ENCODE data around the gene MBD3L5.
"Not testable (repeated sequence)": the region's sequence is repeated elsewhere in the genome, so short reads cannot be mapped to it uniquely, and the experiment has no call there.

MBD3L5 gene

DNA sequence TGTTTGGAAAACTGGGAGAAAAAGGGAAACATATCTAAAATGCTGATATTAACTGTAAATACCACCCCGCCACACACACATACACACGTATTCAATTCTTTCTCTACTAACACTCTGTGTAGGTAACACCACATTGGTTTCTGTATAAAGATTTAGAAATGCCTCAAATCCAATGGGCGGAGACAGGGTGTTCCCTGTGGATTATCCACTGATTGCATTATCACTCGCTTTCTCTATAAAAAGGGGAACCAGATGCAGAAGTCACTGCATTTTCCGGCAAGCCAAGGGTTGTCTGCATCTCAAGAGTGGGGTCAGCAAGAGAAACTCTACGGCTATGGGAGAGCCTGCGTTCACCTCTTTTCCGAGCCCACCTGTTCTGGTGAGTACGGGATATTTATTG lies at the start of gene MBD3L5:
Gene MBD3L5, plus strand, starts transcription at position 301 of the 400 bp plus-strand sequence. Its CDS starts 34 bp downstream, at position 335.
- in situ Hi-C loops (cut with MboI; ENCODE audit: low sequenced_read_pairs): not testable (repeated sequence)

DNA sequence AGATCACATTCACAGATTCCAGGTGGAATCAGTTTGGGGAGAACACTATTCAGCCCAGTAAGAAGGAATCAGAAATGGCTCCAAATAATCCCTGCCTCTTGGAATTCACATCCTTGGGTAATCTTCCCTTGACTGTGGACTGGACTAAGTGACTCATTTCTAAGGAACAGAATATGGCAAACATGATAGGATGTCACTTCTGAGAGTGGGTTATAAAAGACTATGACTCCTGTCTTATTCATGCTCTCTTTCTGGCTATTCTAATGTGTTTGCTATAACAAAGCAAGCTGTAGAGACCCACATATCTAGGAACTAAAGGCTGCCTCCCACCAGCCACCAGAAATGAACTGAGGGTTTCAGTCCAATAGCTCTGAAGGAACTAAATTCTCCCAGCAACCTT lies 46.9 kb upstream of the MBD3L5 start:
- in situ Hi-C loops (cut with MboI; ENCODE audit: low sequenced_read_pairs): no loop called here

DNA sequence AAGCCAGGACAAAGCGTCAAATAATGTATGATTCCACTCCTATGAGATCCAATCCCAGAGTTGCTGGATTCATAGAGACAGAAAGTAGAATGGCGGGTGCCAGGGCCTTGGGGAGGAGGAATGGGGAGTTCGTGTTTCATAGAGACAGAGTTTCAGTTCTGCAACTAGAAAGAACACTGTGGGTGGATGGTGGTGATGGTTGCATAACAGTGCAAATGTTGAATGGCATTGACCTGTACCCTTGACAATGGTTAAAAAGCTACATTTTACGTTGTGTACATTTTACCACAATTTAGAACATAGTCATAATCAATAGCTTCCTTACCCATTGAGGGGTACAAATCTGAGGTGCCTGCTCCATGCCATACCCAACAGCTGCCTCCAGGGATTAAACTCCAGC lies 42.5 kb upstream of the MBD3L5 start:
- in situ Hi-C loops (cut with MboI; ENCODE audit: low sequenced_read_pairs): no loop called here

DNA sequence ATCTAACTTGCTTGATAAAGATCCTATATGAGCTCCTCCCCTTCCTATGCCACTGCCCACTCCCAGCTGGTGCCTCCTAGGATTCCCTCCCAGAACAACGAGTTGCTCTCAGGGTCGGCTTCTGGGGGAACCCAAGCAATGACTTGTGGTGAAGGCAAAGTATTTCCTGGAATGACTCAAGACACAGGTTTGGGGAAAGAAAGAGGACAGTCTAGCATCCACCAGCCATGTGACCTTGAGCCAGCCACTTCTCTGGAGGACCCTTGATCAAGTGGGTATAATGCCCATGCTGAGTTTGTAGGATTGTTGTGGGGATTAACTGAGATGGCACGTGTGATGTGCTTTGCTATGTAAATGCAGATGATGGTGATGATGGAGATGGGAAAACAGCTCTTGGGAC lies 42.1 kb upstream of the MBD3L5 start:
- in situ Hi-C loops (cut with MboI; ENCODE audit: low sequenced_read_pairs): no loop called here

GRCh38 chr19:6995054-6995453 lies 35.3 kb upstream of the MBD3L5 start:
- in situ Hi-C loops (cut with MboI; ENCODE audit: low sequenced_read_pairs): no loop called here

DNA sequence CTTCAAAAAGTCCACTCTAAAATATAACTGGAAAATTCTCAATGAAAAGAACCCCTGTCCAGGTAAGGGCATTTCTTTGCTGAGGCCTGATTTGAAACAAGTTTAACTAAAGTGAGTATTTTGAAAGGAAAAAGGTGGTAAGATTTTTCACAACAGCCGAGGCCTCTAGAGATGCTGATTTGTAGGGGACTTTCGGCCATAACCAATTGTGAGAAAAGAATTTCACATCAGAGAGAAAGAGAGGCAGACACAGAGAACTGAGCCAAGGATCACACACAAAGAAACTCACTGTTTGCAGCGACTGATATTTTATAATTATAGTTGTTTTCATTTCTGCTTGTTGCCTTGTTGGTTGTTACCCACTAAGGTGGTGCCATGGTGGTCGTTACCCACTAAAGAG lies 33.6 kb upstream of the MBD3L5 start:
- in situ Hi-C loops (cut with MboI; ENCODE audit: low sequenced_read_pairs): no loop called here

DNA sequence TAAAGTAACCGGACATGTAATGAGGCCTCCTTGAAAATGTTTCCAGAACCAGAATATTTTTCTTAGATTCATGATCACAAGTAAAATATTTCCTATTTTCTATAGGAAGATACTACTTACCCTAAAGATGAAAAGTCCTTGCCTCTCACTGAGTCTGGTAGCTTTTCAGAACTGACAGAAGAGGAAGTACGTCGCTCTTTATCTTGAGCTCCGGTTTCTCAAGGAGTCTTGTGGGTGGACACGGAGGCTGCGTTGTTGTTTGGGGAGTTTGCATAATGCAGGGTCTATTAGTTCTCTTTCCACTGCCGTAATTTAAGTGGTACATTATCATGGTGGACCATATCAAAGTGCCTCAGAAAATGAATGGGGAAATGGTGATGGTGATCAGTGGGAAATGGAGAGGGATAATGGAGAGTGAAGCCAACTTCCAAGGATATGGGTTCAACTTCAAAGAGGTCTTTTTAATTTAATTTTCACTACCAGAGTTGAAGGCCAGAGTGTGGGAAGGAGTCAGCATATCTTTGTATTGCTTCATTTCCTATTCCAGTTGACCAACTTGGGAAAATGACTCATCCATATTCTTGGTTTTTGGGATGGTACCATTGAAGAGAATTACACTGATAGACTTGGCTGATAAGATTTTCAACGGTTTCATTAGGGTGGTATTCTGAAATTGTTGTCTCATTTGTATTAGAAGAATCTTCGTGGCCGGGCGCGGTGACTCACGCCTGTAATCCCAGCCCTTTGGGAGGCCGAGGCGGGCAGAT lies 32.5 kb upstream of the MBD3L5 start:
- in situ Hi-C loops (cut with MboI; ENCODE audit: low sequenced_read_pairs): no loop called here

DNA sequence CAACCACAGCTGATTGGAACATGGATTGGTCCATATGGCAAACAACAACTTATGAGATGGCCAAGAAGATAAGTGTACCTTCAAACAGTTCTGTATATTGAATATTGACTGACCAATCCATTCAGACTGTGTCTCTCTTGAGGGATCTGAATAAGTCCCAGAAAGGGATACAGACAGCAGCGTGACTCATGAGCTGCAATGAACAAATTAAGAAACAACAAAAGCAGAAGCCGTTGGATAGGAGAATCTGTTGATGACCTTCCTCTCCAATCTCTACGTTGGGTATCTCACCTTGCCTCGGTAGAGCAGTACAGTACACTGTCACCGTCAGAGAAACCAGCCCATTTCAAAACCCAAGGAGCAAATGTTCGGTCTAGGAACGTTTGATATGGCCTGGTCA lies 30.4 kb upstream of the MBD3L5 start:
- in situ Hi-C loops (cut with MboI; ENCODE audit: low sequenced_read_pairs): loop anchor here (10.0 kb wide), 1 partner anchor 65 kb away; the partner anchor contains the start of gene ZNF557

DNA sequence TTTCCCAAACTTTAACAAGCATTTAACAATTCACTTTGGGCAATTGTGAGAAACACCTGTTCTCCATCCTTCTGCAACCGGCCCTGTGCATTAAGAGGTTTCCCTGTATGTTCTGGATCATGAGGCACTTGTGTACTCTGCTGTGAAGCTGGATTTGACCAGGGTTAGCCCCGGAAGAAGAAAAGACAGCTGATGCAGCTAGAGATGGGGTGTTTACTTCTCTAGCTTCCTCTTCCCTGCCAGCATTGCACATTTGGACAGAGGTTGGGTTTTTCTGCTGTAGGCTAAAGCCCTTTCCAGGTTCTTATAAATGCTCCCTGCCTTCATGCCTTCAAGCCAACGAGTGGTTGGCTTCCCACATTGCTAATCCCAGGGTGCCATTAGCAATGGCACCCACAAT lies 30.0 kb upstream of the MBD3L5 start:
- in situ Hi-C loops (cut with MboI; ENCODE audit: low sequenced_read_pairs): loop anchor here (10.0 kb wide), 1 partner anchor 64 kb away; the partner anchor contains the start of gene ZNF557

- in situ Hi-C loops (cut with MboI; ENCODE audit: low sequenced_read_pairs): loop anchor here (10.0 kb wide), 1 partner anchor 64 kb away; the partner anchor contains the start of gene ZNF557
These were observed 29.6 kb upstream of the MBD3L5 start for GRCh38 chr19:7000816-7001215.

- in situ Hi-C loops (cut with MboI; ENCODE audit: low sequenced_read_pairs): loop anchor here (10.0 kb wide), 1 partner anchor 60 kb away; the partner anchor contains the start of gene ZNF557
These were observed 26.0 kb upstream of the MBD3L5 start for GRCh38 chr19:7004313-7004931.

GRCh38 chr19:7006135-7006704 lies 24.2 kb upstream of the MBD3L5 start:
- in situ Hi-C loops (cut with MboI; ENCODE audit: low sequenced_read_pairs): loop anchor here (10.0 kb wide), 1 partner anchor 59 kb away; the partner anchor contains the start of gene ZNF557

DNA sequence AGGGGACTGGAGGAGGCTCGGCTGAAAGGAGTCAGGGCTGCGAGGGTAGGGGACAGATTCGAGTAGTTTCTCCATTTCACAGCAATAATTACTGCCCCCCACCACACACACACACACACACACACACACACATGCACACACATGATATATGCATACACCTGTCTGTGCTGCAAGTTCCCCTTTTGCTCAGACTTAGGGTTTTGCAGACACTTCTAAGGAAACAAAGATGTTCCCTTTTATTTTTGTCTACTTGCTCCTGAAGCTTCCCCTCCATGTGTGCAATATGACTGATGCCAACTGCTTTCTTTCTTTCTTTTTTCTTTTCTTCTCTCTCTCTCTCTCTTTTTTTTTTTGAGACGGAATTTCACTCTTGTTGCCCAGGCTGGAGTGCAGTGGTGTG lies 22.5 kb upstream of the MBD3L5 start:
- in situ Hi-C loops (cut with MboI; ENCODE audit: low sequenced_read_pairs): loop anchor here (10.0 kb wide), 1 partner anchor 57 kb away; the partner anchor contains the start of gene ZNF557

GRCh38 chr19:7010722-7011593 lies 19.4 kb upstream of the MBD3L5 start:
- in situ Hi-C loops (cut with MboI; ENCODE audit: low sequenced_read_pairs): no loop called here

- in situ Hi-C loops (cut with MboI; ENCODE audit: low sequenced_read_pairs): no loop called here
These were observed 16.7 kb upstream of the MBD3L5 start for GRCh38 chr19:7013678-7014077.

DNA sequence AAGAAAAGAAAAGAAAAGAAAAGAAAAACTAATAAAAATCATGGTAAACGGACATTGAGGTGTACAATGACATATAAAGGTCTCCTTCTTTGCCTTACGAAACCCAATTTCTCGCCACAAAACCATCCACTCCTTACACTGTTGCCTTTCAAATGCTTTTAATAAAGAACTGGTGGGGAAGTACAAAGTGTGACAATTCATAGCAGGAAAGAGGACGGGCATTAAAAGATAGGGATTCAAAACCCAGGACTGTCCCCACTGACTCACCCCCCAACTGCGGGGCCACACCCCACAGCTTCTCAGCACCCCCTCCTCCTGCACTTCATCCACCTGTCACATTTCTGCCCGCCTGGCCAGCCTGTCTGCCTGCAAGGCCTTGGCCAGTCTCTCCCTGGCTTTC lies 11.6 kb upstream of the MBD3L5 start:
- in situ Hi-C loops (cut with MboI; ENCODE audit: low sequenced_read_pairs): no loop called here

DNA sequence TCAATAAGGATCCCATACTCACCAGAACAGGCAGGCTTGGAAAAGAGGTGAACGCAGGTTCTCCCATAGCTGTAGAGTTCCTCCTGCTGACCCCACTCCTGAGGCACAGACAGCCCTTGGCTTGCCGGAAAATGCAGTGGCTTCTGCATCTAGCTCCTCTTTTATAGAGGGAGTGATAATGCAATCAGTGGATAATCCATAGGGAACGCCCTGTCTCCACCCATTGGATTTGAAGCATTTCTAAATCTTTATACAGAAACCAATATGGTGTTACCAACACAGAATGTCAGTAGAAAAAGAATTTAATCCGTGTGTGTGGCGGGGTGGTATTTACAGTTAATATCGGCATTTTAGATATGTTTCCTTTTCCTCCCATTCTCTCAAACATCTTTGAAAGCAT lies 9.0 kb upstream of the MBD3L5 start, which contains the start of gene MBD3L2B:
Gene MBD3L2B, minus strand, starts transcription at position 101 of the 400 bp plus-strand sequence. Its CDS starts 34 bp downstream, at position 67.
- in situ Hi-C loops (cut with MboI; ENCODE audit: low sequenced_read_pairs): not testable (repeated sequence)

DNA sequence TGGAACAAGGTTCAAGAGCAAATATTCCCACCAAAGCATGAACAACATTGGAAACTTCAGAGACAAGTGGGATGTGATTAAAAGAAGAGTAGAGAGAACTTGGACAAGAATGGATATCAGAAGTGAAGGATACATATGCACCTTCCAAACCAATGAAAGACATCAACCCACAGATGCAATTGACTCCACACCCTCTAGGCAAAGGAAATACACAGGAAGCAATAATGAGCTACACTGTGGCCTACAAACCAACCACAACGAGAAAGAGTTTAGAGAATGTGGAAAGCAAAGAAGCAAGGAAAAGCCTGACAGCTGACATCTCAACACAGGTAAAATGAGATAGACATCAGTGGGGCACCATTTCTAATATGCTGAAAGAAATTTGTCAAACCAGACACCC lies 1.6 kb upstream of the MBD3L5 start:
- in situ Hi-C loops (cut with MboI; ENCODE audit: low sequenced_read_pairs): not testable (repeated sequence)

- in situ Hi-C loops (cut with MboI; ENCODE audit: low sequenced_read_pairs): not testable (repeated sequence)
These were observed 9.7 kb downstream of the MBD3L5 start, which contains the start of gene MBD3L4 for GRCh38 chr19:7040079-7040478. MBD3L4 (minus strand) TSS chr19:7040179; CDS start chr19:7040144, 35 bp downstream.

- in situ Hi-C loops (cut with MboI; ENCODE audit: low sequenced_read_pairs): not testable (repeated sequence)
These were observed 11.2 kb downstream of the MBD3L5 start for GRCh38 chr19:7041563-7041962.
